HEK293 (cell line): Measurements from ENCODE around the gene ADCK2.

Experiments used
- CTCF ChIP-seq: fragments of 450-650 bp; formaldehyde crosslinking; IDR thresholded peaks from 2 replicates; pipeline ENCODE4 v1.5.1; 2016; ENCODE audit warnings: missing biosample characterization, missing genetic modification characterization
- ELK4 ChIP-seq: IDR thresholded peaks from 2 replicates; pipeline ENCODE4 v1.6.1; 2011; ENCODE audit warnings: mild to moderate bottlenecking, low read depth, low read length, borderline replicate concordance
- PRDM4 ChIP-seq: fragments of 450-650 bp; formaldehyde crosslinking; IDR thresholded peaks from 2 replicates; pipeline ENCODE4 v1.5.1; 2017; ENCODE audit warnings: missing biosample characterization, missing genetic modification characterization
- REST ChIP-seq: fragments of 450-650 bp; formaldehyde crosslinking; IDR thresholded peaks from 2 replicates; pipeline ENCODE4 v1.5.1; 2016; ENCODE audit warnings: missing biosample characterization, missing genetic modification characterization
- TCF7L2 ChIP-seq: IDR thresholded peaks from 2 replicates; pipeline ENCODE4 v1.6.1; 2011; ENCODE audit warnings: low read depth, mild to moderate bottlenecking, inconsistent platforms, low read length, moderate library complexity, borderline replicate concordance
- ZNF184 ChIP-seq: fragments of 450-650 bp; IDR thresholded peaks from 2 replicates; pipeline ENCODE4 v1.5.1; 2018; ENCODE audit warnings: missing biosample characterization, mild to moderate bottlenecking, missing genetic modification characterization
- ZNF214 ChIP-seq: fragments of 450-650 bp; formaldehyde crosslinking; IDR thresholded peaks from 2 replicates; pipeline ENCODE4 v1.5.1; 2017; ENCODE audit warnings: missing biosample characterization, mild to moderate bottlenecking, missing genetic modification characterization, borderline replicate concordance
- ZNF274 ChIP-seq, 2 experiments: fragments of 200-500 bp in 1 of 2; fragments of 450-650 bp in 1 of 2; sonication (Bioruptor generic) in 1 of 2; formaldehyde crosslinking in 1 of 2; IDR thresholded peaks; 2 replicates each; pipeline versions ENCODE4 v1.5.1 to v1.6.1; 2014 to 2016; ENCODE audit warnings: borderline replicate concordance in 1 of 2, inconsistent platforms in 1 of 2, low read length in 1 of 2, missing biosample characterization in 1 of 2, missing genetic modification characterization in 1 of 2
- ZNF280D ChIP-seq: fragments of 450-650 bp; formaldehyde crosslinking; IDR thresholded peaks from 2 replicates; pipeline ENCODE4 v1.5.1; 2016; ENCODE audit warnings: missing biosample characterization, missing genetic modification characterization
- ZNF501 ChIP-seq: fragments of 450-650 bp; formaldehyde crosslinking; IDR thresholded peaks from 2 replicates; pipeline ENCODE4 v1.5.1; 2016; ENCODE audit warnings: missing biosample characterization, missing genetic modification characterization
- ZNF518A ChIP-seq: fragments of 450-650 bp; formaldehyde crosslinking; conservative IDR thresholded peaks from 2 replicates; pipeline ENCODE4 v1.5.1; 2016; ENCODE audit warnings: low read depth, missing biosample characterization, missing genetic modification characterization
- ZNF561 ChIP-seq: fragments of 450-650 bp; IDR thresholded peaks from 2 replicates; pipeline ENCODE4 v1.5.1; 2018; ENCODE audit warnings: missing biosample characterization, missing genetic modification characterization, borderline replicate concordance
- ZNF830 ChIP-seq: fragments of 450-650 bp; IDR thresholded peaks from 2 replicates; pipeline ENCODE4 v1.5.0; 2018; ENCODE audit warnings: missing biosample characterization, missing genetic modification characterization, low read depth, mild to moderate bottlenecking, moderate library complexity
- ZNF837 ChIP-seq: fragments of 450-650 bp; formaldehyde crosslinking; IDR thresholded peaks from 2 replicates; pipeline ENCODE4 v1.5.1; 2016; ENCODE audit warnings: missing biosample characterization, missing genetic modification characterization

- TF ChIP-seq ZNF280D (no peak), CTCF (tag by site-specific recombination) (no peak), ZNF561 (tag by site-specific recombination) (no peak), ZNF518A (tag by site-specific recombination) (no peak), ELK4 (no peak), ZNF501 (no peak), TCF7L2 (no peak), ZNF274 (IDR thresholded peaks at IDR 0.05; ENCODE audit: low read length) (no peak), ZNF274 (tag by site-specific recombination; IDR thresholded peaks at IDR 0.05; ENCODE audit: borderline replicate concordance) (no peak), REST (tag by site-specific recombination) (no peak), ZNF184 (tag by site-specific recombination) (no peak), ZNF830 (tag by site-specific recombination) (no peak), PRDM4 (tag by site-specific recombination) (no peak), ZNF837 (no peak), ZNF214 (tag by site-specific recombination) (no peak)
Measured at GRCh38 chr7:140635345-140635744, 37.4 kb upstream of the ADCK2 start.
